K562 (cell line): ENCODE data around the gene NR1H3. TPM values are rescaled to one million over a fixed set of nuclear protein-coding genes. Genes with fewer than 3 reads are reported as not detected.

ENCODE experiments used
- CHAMP1 ChIP-seq: fragments of 450-650 bp; IDR thresholded peaks from 2 replicates; pipeline ENCODE4 v1.6.1; 2016; ENCODE audit warnings: mild to moderate bottlenecking
- FOSL1 ChIP-seq: fragments of 200-800 bp; sonication (Bioruptor generic); conservative IDR thresholded peaks from 2 replicates; pipeline ENCODE4 v1.6.1; 2016; ENCODE audit warnings: missing genetic modification characterization, missing compliant biosample characterization
- IRF2 ChIP-seq: sonication (generic); formaldehyde crosslinking; IDR thresholded peaks from 2 replicates; pipeline ENCODE4 v1.8.1; 2022; ENCODE audit warnings: mild to moderate bottlenecking, missing genetic modification reagents
- MAFF ChIP-seq: IDR thresholded peaks from 2 replicates; pipeline ENCODE4 v1.6.1; 2012; ENCODE audit warnings: low read length, improper control_type of control experiment
- RBM34 ChIP-seq: fragments of 200-400 bp; formaldehyde crosslinking; IDR thresholded peaks from 2 replicates; pipeline ENCODE4 v1.6.1; 2018; ENCODE audit warnings: low read length, borderline replicate concordance; ENCODE audit not compliant: insufficient read depth
- REST ChIP-seq, 2 experiments: fragments of 450-650 bp; formaldehyde crosslinking in 1 of 2; IDR thresholded peaks; 2 replicates each; pipeline versions ENCODE4 v1.4.0 to v1.6.1; 2014 to 2020; ENCODE audit warnings: mild to moderate bottlenecking in 2 of 2, borderline replicate concordance in 1 of 2, low read depth in 1 of 2
- SPI1 ChIP-seq: IDR thresholded peaks from 2 replicates; pipeline ENCODE4 v1.6.1; 2011; ENCODE audit warnings: low read depth, low read length, control low read depth, borderline replicate concordance
- ZC3H4 ChIP-seq: sonication (generic); formaldehyde crosslinking; IDR thresholded peaks from 2 replicates; pipeline ENCODE4 v1.9.0; 2021; ENCODE audit warnings: missing genetic modification reagents, borderline replicate concordance
- ZNF511 ChIP-seq: sonication (generic); formaldehyde crosslinking; IDR thresholded peaks from 2 replicates; pipeline ENCODE4 v1.8.0; 2022; ENCODE audit warnings: mild to moderate bottlenecking, missing genetic modification reagents
- polyA plus RNA-seq, 8 experiments: library from polyadenylated mRNA; depleted of rRNA in 4 of 8; stranded (reverse) in 5 of 8; unstranded in 3 of 8; fragments of >200 nt; fragmentation: Nextera tagmentation in 2 of 8; fragmentation: Illumina TruSeq in 1 of 8; extraction: Ambion mirVana in 2 of 8; extraction: Trizol in 1 of 8; gene quantifications; 2 replicates each; pipeline versions ENCODE4 v1.2.1 to v1.2.3, GENCODE V29; 2011 to 2014; ENCODE audit warnings: inconsistent platforms in 1 of 8, missing spikeins in 1 of 8
- total RNA-seq, 7 experiments: library from RNA; depleted of rRNA in 6 of 7; stranded (reverse); fragments of >200 nt in 6 of 7; fragmentation: Illumina TruSeq in 2 of 7; extraction: Trizol in 2 of 7; gene quantifications; 2 replicates each; pipeline versions ENCODE4 v1.2.1 to v1.2.3, GENCODE V29; 2011 to 2021; ENCODE audit warnings: low replicate concordance in 1 of 7
- TF ChIP-seq, protein P1 (sequence below): fragments of 250-450 bp; sonication (Bioruptor Pico); IDR thresholded peaks from 2 replicates; pipeline ENCODE4 v1.5.0; 2021; ENCODE audit warnings: mild to moderate bottlenecking, borderline replicate concordance
- TF ChIP-seq, protein P2 (sequence below): sonication (generic); formaldehyde crosslinking; IDR thresholded peaks from 2 replicates; pipeline ENCODE4 v1.8.0; 2023; ENCODE audit warnings: mild to moderate bottlenecking, missing genetic modification reagents

Gene NR1H3
- total and polyA plus RNA-seq, 9 of the 15 experiments (the other 6 are each of a cell fraction or from before 2014, with no cell fraction given): 8.2 to 26.0 (median 11.9) TPM

DNA sequence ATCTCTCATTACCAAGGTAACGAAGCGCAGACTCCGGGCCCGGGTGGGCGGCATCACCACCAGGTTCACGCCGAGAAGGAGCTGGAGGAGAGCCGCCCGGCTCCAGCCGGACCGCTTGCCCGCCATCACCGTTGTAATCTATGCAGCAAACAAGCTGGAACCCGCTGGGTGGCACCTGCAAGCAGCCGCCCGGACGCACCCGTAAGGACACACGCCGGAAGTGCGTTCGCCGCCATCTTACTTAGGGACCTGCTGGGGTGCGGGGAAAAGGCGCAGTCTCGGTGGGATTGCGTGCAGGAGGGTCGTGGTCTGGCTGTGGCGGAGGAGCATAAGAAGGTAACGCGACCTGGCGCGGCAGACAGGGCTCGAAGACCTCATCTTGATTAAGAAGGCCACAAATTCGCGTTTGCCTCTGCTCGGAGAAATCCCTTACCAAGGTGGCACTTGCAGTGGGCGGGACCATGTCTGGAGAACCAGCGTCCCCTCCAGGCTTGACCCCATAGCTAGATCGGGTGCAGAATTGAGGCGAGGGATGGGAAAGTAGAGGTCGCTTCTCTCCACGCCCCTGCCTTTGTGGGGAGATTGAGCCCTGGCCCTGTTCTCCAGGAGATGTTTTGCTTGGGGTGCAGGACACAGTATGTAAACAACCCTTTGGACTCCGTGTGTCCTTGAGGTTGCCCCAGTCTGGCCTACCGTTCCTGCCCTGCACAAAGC lies 9.0 kb upstream of the NR1H3 start, which contains the start of gene ACP2 (continued):
- TF ChIP-seq SPI1 (no peak), ZC3H4 (no peak), FOSL1 (peak; percentile 66), MAFF (no peak), IRF2 (CRISPR knock-in tag) (no peak), REST (IDR thresholded peaks at IDR 0.05; ENCODE audit: borderline replicate concordance) (peak; percentile 62), REST (CRISPR knock-in tag; IDR thresholded peaks at IDR 0.05; ENCODE audit: low read depth) (no peak; the same call in 1 of the 2 replicates), ZNF511 (CRISPR knock-in tag) (peak; percentile 89), CHAMP1 (no peak; the same call in 1 of the 2 replicates), RBM34 (no peak)
- TF ChIP-seq, protein P1, sequence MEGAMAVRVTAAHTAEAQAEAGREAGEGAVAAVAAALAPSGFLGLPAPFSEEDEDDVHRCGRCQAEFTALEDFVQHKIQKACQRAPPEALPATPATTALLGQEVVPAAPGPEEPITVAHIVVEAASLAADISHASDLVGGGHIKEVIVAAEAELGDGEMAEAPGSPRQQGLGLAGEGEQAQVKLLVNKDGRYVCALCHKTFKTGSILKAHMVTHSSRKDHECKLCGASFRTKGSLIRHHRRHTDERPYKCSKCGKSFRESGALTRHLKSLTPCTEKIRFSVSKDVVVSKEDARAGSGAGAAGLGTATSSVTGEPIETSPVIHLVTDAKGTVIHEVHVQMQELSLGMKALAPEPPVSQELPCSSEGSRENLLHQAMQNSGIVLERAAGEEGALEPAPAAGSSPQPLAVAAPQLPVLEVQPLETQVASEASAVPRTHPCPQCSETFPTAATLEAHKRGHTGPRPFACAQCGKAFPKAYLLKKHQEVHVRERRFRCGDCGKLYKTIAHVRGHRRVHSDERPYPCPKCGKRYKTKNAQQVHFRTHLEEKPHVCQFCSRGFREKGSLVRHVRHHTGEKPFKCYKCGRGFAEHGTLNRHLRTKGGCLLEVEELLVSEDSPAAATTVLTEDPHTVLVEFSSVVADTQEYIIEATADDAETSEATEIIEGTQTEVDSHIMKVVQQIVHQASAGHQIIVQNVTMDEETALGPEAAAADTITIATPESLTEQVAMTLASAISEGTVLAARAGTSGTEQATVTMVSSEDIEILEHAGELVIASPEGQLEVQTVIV (CRISPR knock-in tag): no peak
- TF ChIP-seq, protein P2, sequence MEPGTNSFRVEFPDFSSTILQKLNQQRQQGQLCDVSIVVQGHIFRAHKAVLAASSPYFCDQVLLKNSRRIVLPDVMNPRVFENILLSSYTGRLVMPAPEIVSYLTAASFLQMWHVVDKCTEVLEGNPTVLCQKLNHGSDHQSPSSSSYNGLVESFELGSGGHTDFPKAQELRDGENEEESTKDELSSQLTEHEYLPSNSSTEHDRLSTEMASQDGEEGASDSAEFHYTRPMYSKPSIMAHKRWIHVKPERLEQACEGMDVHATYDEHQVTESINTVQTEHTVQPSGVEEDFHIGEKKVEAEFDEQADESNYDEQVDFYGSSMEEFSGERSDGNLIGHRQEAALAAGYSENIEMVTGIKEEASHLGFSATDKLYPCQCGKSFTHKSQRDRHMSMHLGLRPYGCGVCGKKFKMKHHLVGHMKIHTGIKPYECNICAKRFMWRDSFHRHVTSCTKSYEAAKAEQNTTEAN: no peak; the same call in 1 of the 2 replicates
